BJ (cell line): Measurements from ENCODE around the gene HTRA3. TPM values are rescaled to one million over a fixed set of nuclear protein-coding genes. Genes with fewer than 3 reads are reported as not detected.

Source experiments
- CTCF ChIA-PET: fragments of 350-600 bp; formaldehyde crosslinking; extraction: SDS; loops from one replicate; lab custom pipeline; 2021; ENCODE audit warnings: antibody characterized with exemption, inconsistent platforms; lab: Yijun Ruan, JAX
- POLR2A ChIA-PET: fragments of 300-600 bp; sonication (Branson Sonifier 250); formaldehyde crosslinking; extraction: SDS; loops from one replicate; lab custom pipeline; 2021; ENCODE audit warnings: antibody characterized with exemption; lab: Charles Lee
- DNase-seq: peaks from one replicate; pipeline ENCODE4 v3.0.0-alpha.2; 2011; ENCODE audit warnings: low read depth
- H3K27me3 ChIP-seq: 2 replicates; pipeline ENCODE4 v1.6.0; 2011; ENCODE audit warnings: low read length; ENCODE audit not compliant: control insufficient read depth, insufficient read depth
- H3K36me3 ChIP-seq: 2 replicates; pipeline ENCODE4 v1.5.1; 2011; ENCODE audit warnings: low read length; ENCODE audit not compliant: control insufficient read depth, insufficient read depth
- H3K4me3 ChIP-seq: 2 replicates; pipeline ENCODE4 v1.5.1; 2011; ENCODE audit warnings: low read depth, mild to moderate bottlenecking, control low read depth, low read length
- CTCF ChIP-seq: IDR thresholded peaks from 2 replicates; pipeline ENCODE4 v1.5.1; 2011; ENCODE audit warnings: low read depth, mild to moderate bottlenecking, control low read depth, inconsistent platforms, low read length, moderate library complexity; ENCODE audit not compliant: insufficient read depth
- polyA plus RNA-seq: library from polyadenylated mRNA; depleted of rRNA; stranded (reverse); fragments of >200 nt; gene quantifications from 2 replicates; pipeline ENCODE4 v1.2.3, GENCODE V29; 2011

Gene HTRA3
- polyA plus RNA-seq, 1 experiment = 5.7 TPM

GRCh38 chr4:8240211-8241041, 29.1 kb upstream of the HTRA3 start:
- Histone ChIP-seq H3K36me3 (no peaks in the 10 kb centered on the region), H3K4me3 (no peak overlapping the region), H3K27me3 (no peaks in the 10 kb centered on the region)
- POLR2A ChIA-PET = no interaction called here
- CTCF ChIA-PET = interaction anchor here (0.6 to 8.9 kb wide), 9 partner anchors 10 to 164 kb away, joined by 3 to 80 read pairs (median 3); no protein-coding TSS in a partner anchor
- no peak for DNase-seq
- TF ChIP-seq CTCF = no peak

GRCh38 chr4:8241211-8241779, 28.3 kb upstream of the HTRA3 start:
- POLR2A ChIA-PET = no interaction called here
- CTCF ChIA-PET = interaction anchor here (0.6 to 8.9 kb wide), 21 partner anchors 9 to 166 kb away, joined by 3 to 80 read pairs (median 4); partner anchors contain the start of gene SH3TC1

GRCh38 chr4:8241895-8242696, 27.5 kb upstream of the HTRA3 start:
- ChIA-PET POLR2A (no interaction called here), CTCF (interaction anchor here (0.6 to 8.9 kb wide), 31 partner anchors 8 to 226 kb away, joined by 3 to 80 read pairs (median 4); partner anchors contain the start of gene SH3TC1)
- DNase-seq = peak; percentile 60
- peak; percentile 99 for TF ChIP-seq CTCF
- no peak overlapping the region for H3K4me3 ChIP-seq
- H3K27me3 ChIP-seq = no peaks in the 10 kb centered on the region
- H3K36me3 ChIP-seq = no peaks in the 10 kb centered on the region

More at GRCh38 chr4:8241211-8241779, 28.3 kb upstream of the HTRA3 start:
- no peaks in the 10 kb centered on the region for H3K27me3 ChIP-seq
- no peak for TF ChIP-seq CTCF
- no peaks in the 10 kb centered on the region for H3K36me3 ChIP-seq
- DNase-seq = no peak
- no peak overlapping the region for H3K4me3 ChIP-seq

GRCh38 chr4:8242782-8243560, 26.6 kb upstream of the HTRA3 start:
- TF ChIP-seq CTCF = no peak
- DNase-seq = no peak
- H3K4me3 ChIP-seq = no peak overlapping the region
- CTCF ChIA-PET = interaction anchor here (0.6 to 8.9 kb wide), 29 partner anchors 8 to 225 kb away, joined by 3 to 80 read pairs (median 4); partner anchors contain the start of gene SH3TC1
- no peaks in the 10 kb centered on the region for H3K27me3 ChIP-seq
- H3K36me3 ChIP-seq = no peaks in the 10 kb centered on the region
- POLR2A ChIA-PET = no interaction called here
